Measurements from ENCODE around the gene UBE2I.

- TF ChIP-seq CTCF (IDR thresholded peaks at IDR 0.05; ENCODE audit: low read length) (no peak), EZH2 (optimal IDR thresholded peaks at IDR 0.05; ENCODE audit: low read depth, low read length) (no peak), EZH2phosphoT487 (IDR thresholded peaks at IDR 0.05; ENCODE audit: low read length) (no peak)
Observed at GRCh38 chr16:1277617-1278282, 31.7 kb upstream of the UBE2I start.
